ENCODE results near the gene RFWD3.
A peak's percentile ranks its signal among the peaks of the same experiment; 100 is the strongest.

Gene RFWD3

DNA sequence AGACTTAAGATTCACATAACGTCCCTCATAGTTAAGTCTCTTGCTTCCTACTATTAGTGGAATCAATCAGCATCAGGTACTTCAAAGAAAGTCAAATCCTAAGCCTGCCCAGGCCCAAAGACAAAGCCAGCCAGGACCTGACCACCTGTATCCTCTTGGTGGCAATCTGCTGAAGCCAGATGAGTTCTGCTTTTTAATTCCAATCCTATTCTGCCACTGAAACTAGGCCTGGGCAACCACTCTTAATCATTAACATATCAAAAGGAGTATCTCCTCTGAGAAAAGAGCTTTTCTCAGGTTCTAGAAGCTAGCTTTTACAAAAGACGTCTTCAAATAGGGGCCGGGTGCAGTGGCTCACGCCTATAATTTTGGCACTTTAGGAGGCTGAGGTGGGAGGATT, 44.7 kb downstream of the RFWD3 start:
- Mint-ChIP-seq H3K36me3 (ENCODE audit: low read depth) (peaks cover 59% of the 10 kb centered on the region), H3K4me3 (no peak overlapping the region), H3K27me3 (no peaks in the 10 kb centered on the region), H3K9me3 (no peaks in the 10 kb centered on the region), H3K27ac (no peak overlapping the region), H3K4me1 (peaks cover 21% of the 10 kb centered on the region)
- DNase-seq = no peak
- no peak for ATAC-seq

DNA sequence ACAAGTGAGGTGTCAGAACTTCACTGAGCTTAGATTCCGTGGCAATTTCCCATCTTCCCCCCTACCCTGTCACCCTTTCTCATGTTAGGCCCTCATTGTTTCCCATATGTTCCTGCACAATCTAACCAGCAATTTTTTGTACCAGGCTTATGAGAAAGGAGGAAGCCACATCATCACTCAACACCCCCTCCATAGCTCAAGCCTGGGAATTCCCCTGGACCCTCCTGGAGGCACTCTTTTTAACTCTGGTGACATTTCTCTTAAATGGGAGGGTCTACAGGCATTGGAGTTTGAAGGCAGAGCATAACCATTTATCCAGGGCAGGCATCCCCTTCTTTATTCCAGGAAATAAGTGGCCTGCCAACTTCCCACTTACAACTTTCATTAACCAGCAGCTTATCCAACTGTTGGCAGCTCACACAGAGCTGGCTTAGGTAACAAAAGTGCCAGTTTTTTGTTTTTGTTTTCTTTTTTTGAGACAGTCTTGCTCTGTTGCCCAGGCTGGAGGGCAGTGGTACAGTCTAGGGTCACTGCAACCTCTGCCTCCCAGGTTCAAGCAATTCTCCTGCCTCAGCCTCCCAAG, 49.4 kb downstream of the RFWD3 start:
- Mint-ChIP-seq H3K27ac (peak overlapping the region; percentile 63), H3K4me3 (no peak overlapping the region), H3K4me1 (peaks cover 9% of the 10 kb centered on the region), H3K9me3 (no peaks in the 10 kb centered on the region), H3K27me3 (no peaks in the 10 kb centered on the region), H3K36me3 (ENCODE audit: low read depth) (peaks cover 19% of the 10 kb centered on the region)
- DNase-seq (no peak), ATAC-seq (no peak)

DNA sequence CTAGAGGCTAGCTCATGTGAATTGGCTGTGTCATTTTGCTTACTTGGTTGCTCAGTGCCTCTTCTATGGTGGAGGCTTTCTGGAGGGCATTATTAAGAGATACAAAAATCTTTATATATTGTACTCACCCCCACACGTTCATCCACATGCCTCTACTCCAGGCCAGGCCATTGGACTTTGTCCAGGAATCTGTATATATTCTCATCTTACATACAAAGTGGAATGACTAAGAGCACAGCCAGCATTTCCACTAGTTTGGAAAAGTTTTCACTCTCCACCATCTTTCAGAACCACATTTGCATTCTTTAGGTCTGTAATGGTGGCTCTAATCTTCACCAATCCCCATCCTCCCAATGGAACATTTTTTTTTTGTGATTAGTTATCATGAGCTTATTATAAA, 55.0 kb downstream of the RFWD3 start:
- ATAC-seq = no peak
- Mint-ChIP-seq H3K4me3 (no peak overlapping the region), H3K27ac (no peak overlapping the region), H3K27me3 (no peaks in the 10 kb centered on the region), H3K9me3 (no peaks in the 10 kb centered on the region), H3K36me3 (ENCODE audit: low read depth) (peaks cover 10% of the 10 kb centered on the region), H3K4me1 (peaks cover 17% of the 10 kb centered on the region)
- DNase-seq = no peak

DNA sequence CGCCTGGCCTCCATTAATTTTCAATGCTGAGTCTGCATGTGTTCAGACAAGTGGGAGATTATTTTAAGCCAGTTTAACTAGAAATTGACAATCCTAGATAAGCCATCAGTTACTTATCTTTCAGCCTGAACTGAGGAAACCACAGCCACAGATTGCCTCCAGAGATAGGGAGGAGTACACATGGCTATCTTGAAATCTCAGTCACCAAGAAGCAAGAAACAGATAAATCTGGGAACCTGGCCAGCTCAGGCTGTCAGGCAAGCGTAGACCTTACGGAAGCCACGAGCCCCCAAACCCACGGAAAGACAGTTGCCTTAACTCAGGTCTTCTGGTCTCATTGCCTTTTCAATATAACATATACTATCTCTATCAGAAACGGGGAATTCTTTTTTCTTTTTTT, 57.7 kb downstream of the RFWD3 start:
- H3K9me3 Mint-ChIP-seq = no peaks in the 10 kb centered on the region
- no peak for ATAC-seq
- peak; percentile 17 for DNase-seq
- no peak overlapping the region for H3K27ac Mint-ChIP-seq
- peak overlapping the region; percentile 1 for H3K4me3 Mint-ChIP-seq
- H3K4me1 Mint-ChIP-seq = peaks cover 37% of the 10 kb centered on the region
- H3K27me3 Mint-ChIP-seq = no peaks in the 10 kb centered on the region
- peaks cover 6% of the 10 kb centered on the region for H3K36me3 Mint-ChIP-seq (ENCODE audit: low read depth)

DNA sequence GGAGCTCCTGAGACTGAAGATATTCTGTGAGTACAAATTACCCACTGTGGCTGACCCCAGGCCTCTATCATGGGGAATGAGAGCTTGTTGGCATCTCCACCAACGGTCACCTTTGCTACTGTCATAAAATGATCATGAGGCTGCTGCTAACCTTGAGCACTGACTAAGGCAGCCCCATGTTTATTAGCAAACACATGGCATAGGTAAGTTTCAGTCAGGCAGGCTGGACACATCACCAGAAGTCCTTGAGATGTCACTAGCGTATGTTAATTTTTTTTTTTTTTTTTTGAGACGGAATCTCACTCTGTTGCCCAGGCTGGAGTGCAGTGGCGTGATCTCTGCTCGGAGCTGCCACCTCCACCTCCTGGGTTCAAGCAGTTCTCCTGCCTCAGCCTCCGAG, 58.3 kb downstream of the RFWD3 start:
- peaks cover 42% of the 10 kb centered on the region for H3K4me1 Mint-ChIP-seq
- no peaks in the 10 kb centered on the region for H3K27me3 Mint-ChIP-seq
- H3K4me3 Mint-ChIP-seq = no peak overlapping the region
- H3K36me3 Mint-ChIP-seq (ENCODE audit: low read depth) = peaks cover 6% of the 10 kb centered on the region
- H3K9me3 Mint-ChIP-seq = no peaks in the 10 kb centered on the region
- H3K27ac Mint-ChIP-seq = no peak overlapping the region
- no peak for DNase-seq
- no peak for ATAC-seq

DNA sequence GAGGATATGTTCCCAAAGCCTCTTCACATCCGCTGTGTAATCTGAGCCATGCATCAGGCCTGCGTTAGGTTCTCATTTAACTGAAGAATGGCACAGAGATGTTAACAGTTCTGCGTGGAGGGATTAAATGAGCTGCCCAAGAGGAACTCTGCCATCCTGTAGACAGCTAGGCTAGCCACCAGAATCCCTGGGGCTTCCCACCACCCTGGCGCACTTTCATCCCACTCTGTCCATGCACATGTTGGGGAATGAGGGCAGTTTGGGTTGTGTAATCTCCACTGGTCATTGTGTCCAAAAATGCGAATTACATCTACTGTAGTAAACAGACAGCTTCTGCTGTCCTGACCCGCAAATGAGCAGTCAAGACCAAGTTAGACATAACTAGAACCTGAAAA, 58.7 kb downstream of the RFWD3 start:
- DNase-seq (no peak), ATAC-seq (no peak)
- Mint-ChIP-seq H3K27me3 (no peaks in the 10 kb centered on the region), H3K4me1 (peaks cover 44% of the 10 kb centered on the region), H3K4me3 (peak overlapping the region; percentile 97), H3K9me3 (no peaks in the 10 kb centered on the region), H3K27ac (peak overlapping the region; percentile 31), H3K36me3 (ENCODE audit: low read depth) (peaks cover 6% of the 10 kb centered on the region)

DNA sequence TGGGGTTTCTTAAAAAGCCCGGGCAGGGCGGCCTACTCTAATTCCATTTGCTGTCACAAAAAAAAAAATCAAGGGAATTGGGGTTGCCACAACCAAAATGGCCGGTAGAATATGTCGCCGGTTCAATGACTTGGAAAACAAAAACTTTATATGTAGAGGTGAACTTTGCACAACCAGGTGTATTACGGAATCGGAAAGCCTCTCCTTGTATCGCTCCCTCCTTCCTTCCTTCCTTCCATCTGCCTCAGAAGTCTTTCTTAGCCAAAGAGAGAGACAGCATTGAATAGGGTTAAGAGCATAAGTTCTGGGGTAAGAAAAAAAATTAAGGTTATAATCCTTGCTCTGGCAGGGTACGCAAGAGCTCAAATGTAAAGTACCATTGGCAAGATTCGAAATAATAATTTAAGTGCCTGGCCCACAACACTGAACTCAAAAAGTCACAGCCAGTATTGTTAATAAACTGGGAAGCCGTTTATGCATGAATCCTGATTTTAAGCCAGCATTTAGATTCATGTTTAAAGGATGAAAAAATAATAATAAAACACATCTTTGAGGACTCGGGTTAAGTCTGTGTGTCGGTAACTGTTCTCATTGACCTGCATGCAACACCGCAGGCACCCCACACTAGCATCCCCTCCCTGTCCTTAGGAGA, 59.2 kb downstream of the RFWD3 start:
- Mint-ChIP-seq H3K36me3 (ENCODE audit: low read depth) (peaks cover 4% of the 10 kb centered on the region), H3K27me3 (no peaks in the 10 kb centered on the region), H3K9me3 (no peaks in the 10 kb centered on the region), H3K4me1 (peaks cover 49% of the 10 kb centered on the region), H3K27ac (peak overlapping the region; percentile 89), H3K4me3 (peak overlapping the region; percentile 97)
- no peak for DNase-seq
- ATAC-seq = no peak

DNA sequence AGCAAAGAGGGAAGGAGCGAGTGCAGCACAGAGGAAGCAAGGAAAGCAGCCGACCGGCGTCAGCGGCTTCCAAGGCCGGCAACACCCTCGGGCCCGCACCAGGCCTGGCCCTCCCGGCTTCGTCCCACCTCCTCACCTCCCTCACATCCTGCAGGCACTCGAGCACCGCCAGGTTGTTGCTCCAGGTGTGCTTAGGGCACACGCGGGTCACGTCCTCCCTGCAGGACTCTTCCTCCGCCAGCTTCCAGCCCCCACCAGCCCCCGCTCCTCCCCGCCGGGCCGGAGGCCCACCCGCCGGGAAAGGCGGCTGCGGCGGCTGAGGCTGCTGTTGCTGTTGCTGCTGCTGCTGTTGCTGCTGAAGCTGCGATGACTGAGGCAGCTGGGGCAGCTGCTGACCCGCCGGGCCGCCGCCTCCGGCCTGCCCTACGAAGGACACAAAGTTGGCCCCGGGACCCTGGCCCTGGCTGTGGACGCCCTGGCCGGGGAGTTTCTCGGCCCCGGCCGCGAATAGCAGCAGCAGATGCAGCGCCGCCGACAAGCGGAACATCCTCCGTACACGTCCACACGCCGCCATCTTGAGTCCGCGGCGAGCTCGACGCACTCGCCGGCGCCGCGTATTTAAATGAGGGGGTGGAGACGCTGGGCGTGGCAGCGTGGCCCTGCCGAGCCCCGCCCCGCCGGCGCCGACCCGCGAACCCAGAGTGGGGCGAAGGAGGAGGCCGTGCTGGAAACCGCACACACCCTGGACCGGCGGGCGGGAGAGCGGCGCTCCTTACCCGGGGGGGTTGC, 60.0 kb downstream of the RFWD3 start, which contains the start of gene GLG1:
TSS of gene GLG1 (minus strand) at position 594 of the 789 bp plus-strand sequence. CDS start at position 574, 20 bp downstream.
- DNase-seq (peak; percentile 94), ATAC-seq (peak; percentile 92)
- Mint-ChIP-seq H3K27me3 (no peaks in the 10 kb centered on the region), H3K4me1 (peaks cover 53% of the 10 kb centered on the region), H3K9me3 (no peaks in the 10 kb centered on the region), H3K27ac (peak within 1 kb of the TSS; percentile 95), H3K4me3 (peak within 1 kb of the TSS; percentile 97), H3K36me3 (ENCODE audit: low read depth) (peaks cover 4% of the 10 kb centered on the region)

DNA sequence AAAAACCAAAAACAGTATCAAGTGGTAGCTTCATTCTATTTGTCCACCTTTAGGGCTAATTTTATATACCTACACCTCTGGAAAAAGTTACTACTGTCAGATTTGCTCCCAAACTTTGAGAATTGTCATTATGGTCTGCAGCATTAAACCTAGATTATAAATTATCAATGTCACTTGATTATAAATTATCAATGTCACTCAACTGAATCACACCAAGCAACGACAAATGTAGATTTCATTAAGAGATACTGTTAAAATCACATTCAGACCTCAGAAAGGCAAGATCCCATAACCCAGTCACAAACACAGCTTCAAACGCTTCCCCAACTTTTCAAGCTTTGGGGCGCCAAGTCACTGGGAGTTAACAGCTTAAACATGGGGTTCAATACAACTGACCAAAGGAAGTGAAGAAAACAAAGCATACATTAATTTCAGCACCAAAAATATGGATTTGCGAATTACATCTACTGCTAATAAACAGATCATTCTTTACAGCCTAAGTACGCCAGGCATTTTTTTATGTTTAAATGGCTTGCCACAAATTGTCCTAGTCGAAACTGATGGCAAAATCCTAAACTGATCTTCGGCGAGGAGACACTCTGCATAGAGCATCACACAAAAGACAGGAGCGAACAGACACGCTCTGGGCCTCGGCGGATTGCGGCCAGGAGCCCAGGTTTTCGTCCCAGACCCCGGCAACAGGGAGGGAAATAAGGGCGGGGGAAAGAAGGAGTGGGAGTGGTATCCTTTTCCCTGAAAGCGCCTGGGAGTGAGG, 60.7 kb downstream of the RFWD3 start:
- ATAC-seq = no peak
- Mint-ChIP-seq H3K27me3 (no peaks in the 10 kb centered on the region), H3K9me3 (no peaks in the 10 kb centered on the region), H3K36me3 (ENCODE audit: low read depth) (peaks cover 2% of the 10 kb centered on the region), H3K4me3 (peak overlapping the region; percentile 97), H3K27ac (peak overlapping the region; percentile 95), H3K4me1 (peaks cover 60% of the 10 kb centered on the region)
- DNase-seq = no peak

DNA sequence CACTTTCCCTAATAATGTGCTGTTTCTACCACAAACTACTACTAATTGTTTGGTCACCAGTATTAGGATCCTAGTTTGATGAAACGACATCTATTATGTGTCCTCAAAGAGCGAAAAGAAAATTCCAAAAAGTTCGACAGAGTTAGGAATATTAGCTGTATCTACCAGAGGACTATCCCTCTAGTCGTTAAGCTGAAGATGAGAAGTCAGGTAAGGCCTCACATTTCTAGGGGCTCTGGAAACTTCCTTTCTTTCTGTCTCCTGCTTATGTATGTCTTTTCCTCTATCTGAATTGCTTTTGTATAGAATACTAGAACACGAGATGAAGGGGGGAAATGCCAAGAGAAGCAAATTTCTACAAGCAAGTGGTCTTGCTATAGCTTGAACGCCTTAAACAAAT, 61.3 kb downstream of the RFWD3 start:
- Mint-ChIP-seq H3K27me3 (no peaks in the 10 kb centered on the region), H3K9me3 (no peaks in the 10 kb centered on the region), H3K4me3 (peak overlapping the region; percentile 97), H3K36me3 (ENCODE audit: low read depth) (peaks cover 2% of the 10 kb centered on the region), H3K4me1 (peaks cover 66% of the 10 kb centered on the region), H3K27ac (peak overlapping the region; percentile 95)
- ATAC-seq (no peak), DNase-seq (no peak)

DNA sequence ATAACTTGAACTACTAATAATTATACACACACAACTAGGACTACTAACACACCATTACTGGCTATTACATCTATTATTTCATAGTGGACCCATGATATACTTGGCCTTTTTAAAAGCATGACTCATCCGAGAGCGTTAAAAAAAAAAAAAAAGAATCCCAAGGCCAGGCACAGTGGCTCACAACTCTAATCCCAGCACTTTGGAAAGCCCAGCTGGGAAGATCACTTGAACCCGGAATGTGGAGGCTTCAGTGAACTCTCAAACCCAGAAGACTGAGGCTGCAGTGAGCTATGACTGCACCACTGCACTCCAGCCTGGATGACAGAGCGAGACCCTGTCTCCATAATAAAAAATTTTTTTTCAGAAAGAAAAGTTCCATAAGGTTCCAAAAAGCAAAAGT, 62.8 kb downstream of the RFWD3 start:
- peaks cover 73% of the 10 kb centered on the region for H3K4me1 Mint-ChIP-seq
- H3K9me3 Mint-ChIP-seq = no peaks in the 10 kb centered on the region
- H3K4me3 Mint-ChIP-seq = peak overlapping the region; percentile 97
- H3K36me3 Mint-ChIP-seq (ENCODE audit: low read depth) = peaks cover 4% of the 10 kb centered on the region
- peak overlapping the region; percentile 10 for H3K27ac Mint-ChIP-seq
- no peak for ATAC-seq
- no peaks in the 10 kb centered on the region for H3K27me3 Mint-ChIP-seq
- no peak for DNase-seq

DNA sequence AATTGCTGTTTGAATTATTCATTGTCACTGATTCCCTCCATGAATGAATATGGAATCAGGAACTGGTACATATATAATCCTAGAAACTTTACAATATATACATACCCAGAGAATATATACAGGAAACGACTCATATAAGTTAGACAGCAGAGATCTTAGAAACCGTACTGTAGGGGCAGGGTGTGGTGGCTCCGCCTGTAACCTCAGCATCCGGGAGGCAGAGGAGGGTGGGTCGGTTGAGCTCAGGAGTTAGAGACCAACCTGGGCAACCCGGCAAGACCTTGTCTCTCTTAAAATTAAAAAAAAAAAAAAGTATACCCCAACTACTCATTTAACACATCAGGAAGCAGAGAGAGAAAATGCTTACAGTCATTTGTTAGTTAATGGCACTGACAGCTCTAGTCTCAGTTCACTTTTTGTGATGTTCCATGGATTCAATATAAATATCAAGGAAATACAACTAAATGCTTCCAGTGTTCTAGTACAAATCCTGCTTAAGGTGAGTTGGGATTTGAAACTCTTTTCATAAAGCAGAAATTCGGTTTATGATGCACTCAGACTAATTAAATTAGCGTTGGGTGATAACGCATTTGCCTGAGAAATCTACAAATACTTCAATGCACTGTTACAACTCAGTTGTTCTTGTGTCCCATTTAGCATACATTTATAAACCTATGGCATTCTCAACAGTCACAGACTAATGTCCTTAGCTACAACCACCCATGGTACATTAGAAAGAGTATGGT, 65.4 kb downstream of the RFWD3 start:
- Mint-ChIP-seq H3K36me3 (ENCODE audit: low read depth) (peaks cover 10% of the 10 kb centered on the region), H3K4me1 (peaks cover 69% of the 10 kb centered on the region), H3K9me3 (no peaks in the 10 kb centered on the region), H3K27ac (no peak overlapping the region), H3K27me3 (no peaks in the 10 kb centered on the region), H3K4me3 (peak overlapping the region; percentile 32)
- ATAC-seq (peak; percentile 92), DNase-seq (peak; percentile 57)

DNA sequence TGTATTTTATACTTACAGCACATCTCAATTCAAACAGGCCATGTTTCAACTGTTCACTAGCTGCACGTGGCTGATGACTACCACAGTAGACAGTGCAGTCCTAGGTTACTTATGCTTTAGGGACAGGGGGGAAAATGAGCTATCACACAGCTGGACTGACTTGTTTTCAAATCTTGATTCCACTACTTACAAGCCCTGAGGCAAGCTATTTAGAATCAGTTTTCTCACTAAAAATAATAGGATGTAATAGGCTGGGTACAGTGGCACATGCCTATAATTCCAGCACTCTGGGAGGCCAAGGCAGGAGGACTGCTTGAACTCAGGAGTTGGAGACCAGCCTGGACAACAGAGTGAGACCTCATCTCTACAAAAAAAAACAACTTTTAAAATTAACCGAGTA, 70.1 kb downstream of the RFWD3 start:
- peaks cover 58% of the 10 kb centered on the region for H3K4me1 Mint-ChIP-seq
- H3K36me3 Mint-ChIP-seq (ENCODE audit: low read depth) = peaks cover 13% of the 10 kb centered on the region
- H3K4me3 Mint-ChIP-seq = no peak overlapping the region
- DNase-seq = no peak
- no peaks in the 10 kb centered on the region for H3K27me3 Mint-ChIP-seq
- H3K27ac Mint-ChIP-seq = peak overlapping the region; percentile 70
- no peak for ATAC-seq
- H3K9me3 Mint-ChIP-seq = no peaks in the 10 kb centered on the region

DNA sequence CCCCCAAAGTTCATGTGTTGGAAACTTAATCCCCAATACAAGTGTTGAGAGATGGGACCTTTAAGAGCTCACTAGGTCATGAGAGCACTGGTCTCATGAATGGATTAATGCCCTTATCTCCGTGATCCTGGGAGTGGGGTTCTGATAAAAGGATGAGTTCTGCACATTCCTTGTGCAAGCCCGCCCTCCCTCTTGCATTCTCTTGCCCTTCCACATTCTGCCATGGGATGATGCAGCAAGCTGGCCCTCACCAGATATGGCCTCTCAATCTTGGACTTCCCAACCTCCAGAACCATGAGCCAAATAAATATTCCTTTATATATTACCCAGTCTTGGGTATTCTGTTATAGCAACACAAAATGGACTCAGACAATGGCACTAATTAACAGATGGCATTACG, 73.8 kb downstream of the RFWD3 start:
- ATAC-seq = no peak
- no peak for DNase-seq
- H3K27me3 Mint-ChIP-seq = no peaks in the 10 kb centered on the region
- no peak overlapping the region for H3K4me3 Mint-ChIP-seq
- H3K9me3 Mint-ChIP-seq = no peaks in the 10 kb centered on the region
- peaks cover 14% of the 10 kb centered on the region for H3K36me3 Mint-ChIP-seq (ENCODE audit: low read depth)
- H3K27ac Mint-ChIP-seq = no peak overlapping the region
- peaks cover 55% of the 10 kb centered on the region for H3K4me1 Mint-ChIP-seq
